HG03442 (cell line): ENCODE data around the gene GFRA4.

Source experiments
- ATAC-seq: cut with Tn5 transposase; IDR thresholded peaks from one replicate; pipeline ENCODE4 v1.9.1; 2021; ENCODE audit warnings: mild to moderate bottlenecking, moderate library complexity; ENCODE audit not compliant: unreplicated experiment

GFRA4 gene

GRCh38 chr20:3674995-3675900 lies 12.0 kb upstream of the GFRA4 start:
- no peak for ATAC-seq

- no peak for ATAC-seq
Measured at GRCh38 chr20:3674447-3674846, 11.2 kb upstream of the GFRA4 start.

GRCh38 chr20:3673221-3674070 lies 10.2 kb upstream of the GFRA4 start:
- no peak for ATAC-seq

GRCh38 chr20:3672547-3673171 lies 9.5 kb upstream of the GFRA4 start:
- no peak for ATAC-seq

GRCh38 chr20:3671986-3672546 lies 8.9 kb upstream of the GFRA4 start:
- ATAC-seq, result no peak

GRCh38 chr20:3670945-3671344 lies 7.7 kb upstream of the GFRA4 start:
- ATAC-seq, result no peak

GRCh38 chr20:3670511-3670910 lies 7.3 kb upstream of the GFRA4 start:
- ATAC-seq, result no peak

- ATAC-seq, result no peak
Measured at GRCh38 chr20:3669710-3670367, 6.6 kb upstream of the GFRA4 start.

GRCh38 chr20:3667434-3668037 lies 4.3 kb upstream of the GFRA4 start:
- no peak for ATAC-seq

- ATAC-seq, result no peak
Measured at GRCh38 chr20:3663858-3664257, 659 bp upstream of the GFRA4 start.

GRCh38 chr20:3661814-3662665 lies 1.2 kb downstream of the GFRA4 start:
- no peak for ATAC-seq

- no peak for ATAC-seq
Measured at GRCh38 chr20:3661060-3661813, 2.0 kb downstream of the GFRA4 start.

GRCh38 chr20:3660262-3661059 lies 2.7 kb downstream of the GFRA4 start:
- ATAC-seq, result no peak

- ATAC-seq, result no peak
Measured at GRCh38 chr20:3659492-3660261, 3.5 kb downstream of the GFRA4 start.

- peak; percentile 88 for ATAC-seq
Measured at GRCh38 chr20:3658716-3659491, 4.3 kb downstream of the GFRA4 start.

- no peak for ATAC-seq
Measured at GRCh38 chr20:3658019-3658715, 5.0 kb downstream of the GFRA4 start.
